IMR-90 (cell line): ENCODE results near the gene PAX9.

Experiments
- CEBPB ChIP-seq: IDR thresholded peaks from 2 replicates; pipeline ENCODE4 v1.6.1; 2012; ENCODE audit warnings: low read depth, low read length, improper control_type of control experiment
- RCOR1 ChIP-seq: IDR thresholded peaks from 2 replicates; pipeline ENCODE4 v1.6.1; 2012; ENCODE audit warnings: mild to moderate bottlenecking, low read length, improper control_type of control experiment; ENCODE audit not compliant: insufficient replicate concordance
- TF ChIP-seq, protein P1 (sequence below): conservative IDR thresholded peaks from 2 replicates; pipeline ENCODE4 v1.5.1; 2012; ENCODE audit warnings: mild to moderate bottlenecking, low read depth, low read length, improper control_type of control experiment
- TF ChIP-seq, protein P2 (sequence below): fragments of 150-350 bp; IDR thresholded peaks from 2 replicates; pipeline ENCODE4 v1.6.1; 2017; ENCODE audit warnings: mild to moderate bottlenecking, antibody characterized with exemption, low read length, low read depth

DNA sequence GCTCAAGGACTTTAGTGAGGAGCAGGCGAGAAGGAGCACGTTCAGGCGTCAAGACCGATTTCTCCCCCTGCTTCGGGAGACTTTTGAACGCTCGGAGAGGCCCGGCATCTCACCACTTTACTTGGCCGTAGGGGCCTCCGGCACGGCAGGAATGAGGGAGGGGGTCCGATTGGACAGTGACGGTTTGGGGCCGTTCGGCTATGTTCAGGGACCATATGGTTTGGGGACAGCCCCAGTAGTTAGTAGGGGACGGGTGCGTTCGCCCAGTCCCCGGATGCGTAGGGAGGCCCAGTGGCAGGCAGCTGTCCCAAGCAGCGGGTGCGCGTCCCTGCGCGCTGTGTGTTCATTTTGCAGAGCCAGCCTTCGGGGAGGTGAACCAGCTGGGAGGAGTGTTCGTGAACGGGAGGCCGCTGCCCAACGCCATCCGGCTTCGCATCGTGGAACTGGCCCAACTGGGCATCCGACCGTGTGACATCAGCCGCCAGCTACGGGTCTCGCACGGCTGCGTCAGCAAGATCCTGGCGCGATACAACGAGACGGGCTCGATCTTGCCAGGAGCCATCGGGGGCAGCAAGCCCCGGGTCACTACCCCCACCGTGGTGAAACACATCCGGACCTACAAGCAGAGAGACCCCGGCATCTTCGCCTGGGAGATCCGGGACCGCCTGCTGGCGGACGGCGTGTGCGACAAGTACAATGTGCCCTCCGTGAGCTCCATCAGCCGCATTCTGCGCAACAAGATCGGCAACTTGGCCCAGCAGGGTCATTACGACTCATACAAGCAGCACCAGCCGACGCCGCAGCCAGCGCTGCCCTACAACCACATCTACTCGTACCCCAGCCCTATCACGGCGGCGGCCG, 1.1 kb downstream of the PAX9 start:
- TF ChIP-seq, protein P1, sequence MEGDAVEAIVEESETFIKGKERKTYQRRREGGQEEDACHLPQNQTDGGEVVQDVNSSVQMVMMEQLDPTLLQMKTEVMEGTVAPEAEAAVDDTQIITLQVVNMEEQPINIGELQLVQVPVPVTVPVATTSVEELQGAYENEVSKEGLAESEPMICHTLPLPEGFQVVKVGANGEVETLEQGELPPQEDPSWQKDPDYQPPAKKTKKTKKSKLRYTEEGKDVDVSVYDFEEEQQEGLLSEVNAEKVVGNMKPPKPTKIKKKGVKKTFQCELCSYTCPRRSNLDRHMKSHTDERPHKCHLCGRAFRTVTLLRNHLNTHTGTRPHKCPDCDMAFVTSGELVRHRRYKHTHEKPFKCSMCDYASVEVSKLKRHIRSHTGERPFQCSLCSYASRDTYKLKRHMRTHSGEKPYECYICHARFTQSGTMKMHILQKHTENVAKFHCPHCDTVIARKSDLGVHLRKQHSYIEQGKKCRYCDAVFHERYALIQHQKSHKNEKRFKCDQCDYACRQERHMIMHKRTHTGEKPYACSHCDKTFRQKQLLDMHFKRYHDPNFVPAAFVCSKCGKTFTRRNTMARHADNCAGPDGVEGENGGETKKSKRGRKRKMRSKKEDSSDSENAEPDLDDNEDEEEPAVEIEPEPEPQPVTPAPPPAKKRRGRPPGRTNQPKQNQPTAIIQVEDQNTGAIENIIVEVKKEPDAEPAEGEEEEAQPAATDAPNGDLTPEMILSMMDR = no peak
- no peak for TF ChIP-seq RCOR1
- TF ChIP-seq, protein P2, sequence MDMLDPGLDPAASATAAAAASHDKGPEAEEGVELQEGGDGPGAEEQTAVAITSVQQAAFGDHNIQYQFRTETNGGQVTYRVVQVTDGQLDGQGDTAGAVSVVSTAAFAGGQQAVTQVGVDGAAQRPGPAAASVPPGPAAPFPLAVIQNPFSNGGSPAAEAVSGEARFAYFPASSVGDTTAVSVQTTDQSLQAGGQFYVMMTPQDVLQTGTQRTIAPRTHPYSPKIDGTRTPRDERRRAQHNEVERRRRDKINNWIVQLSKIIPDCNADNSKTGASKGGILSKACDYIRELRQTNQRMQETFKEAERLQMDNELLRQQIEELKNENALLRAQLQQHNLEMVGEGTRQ = no peak
- TF ChIP-seq CEBPB = no peak
